Rectal smooth muscle tissue (tissue), 1 donor: Measurements from ENCODE around the gene ZNF79.

Source experiments
- H3K27ac ChIP-seq: one replicate; pipeline ENCODE4 v1.7.0; 2013; ENCODE audit warnings: low read depth, low read length, inconsistent platforms
- H3K27me3 ChIP-seq: one replicate; pipeline ENCODE4 v1.7.0; 2013; ENCODE audit warnings: low read length; ENCODE audit not compliant: control insufficient read depth, insufficient read depth
- H3K36me3 ChIP-seq: one replicate; pipeline ENCODE4 v1.7.0; 2013; ENCODE audit warnings: low read length; ENCODE audit not compliant: control insufficient read depth, insufficient read depth
- H3K4me1 ChIP-seq: one replicate; pipeline ENCODE4 v1.7.0; 2013; ENCODE audit warnings: low read length; ENCODE audit not compliant: control insufficient read depth, insufficient read depth
- H3K4me3 ChIP-seq: one replicate; pipeline ENCODE4 v1.7.0; 2013; ENCODE audit warnings: low read length
- H3K9ac ChIP-seq: one replicate; pipeline ENCODE4 v1.7.0; 2013; ENCODE audit warnings: low read length

Gene ZNF79

DNA sequence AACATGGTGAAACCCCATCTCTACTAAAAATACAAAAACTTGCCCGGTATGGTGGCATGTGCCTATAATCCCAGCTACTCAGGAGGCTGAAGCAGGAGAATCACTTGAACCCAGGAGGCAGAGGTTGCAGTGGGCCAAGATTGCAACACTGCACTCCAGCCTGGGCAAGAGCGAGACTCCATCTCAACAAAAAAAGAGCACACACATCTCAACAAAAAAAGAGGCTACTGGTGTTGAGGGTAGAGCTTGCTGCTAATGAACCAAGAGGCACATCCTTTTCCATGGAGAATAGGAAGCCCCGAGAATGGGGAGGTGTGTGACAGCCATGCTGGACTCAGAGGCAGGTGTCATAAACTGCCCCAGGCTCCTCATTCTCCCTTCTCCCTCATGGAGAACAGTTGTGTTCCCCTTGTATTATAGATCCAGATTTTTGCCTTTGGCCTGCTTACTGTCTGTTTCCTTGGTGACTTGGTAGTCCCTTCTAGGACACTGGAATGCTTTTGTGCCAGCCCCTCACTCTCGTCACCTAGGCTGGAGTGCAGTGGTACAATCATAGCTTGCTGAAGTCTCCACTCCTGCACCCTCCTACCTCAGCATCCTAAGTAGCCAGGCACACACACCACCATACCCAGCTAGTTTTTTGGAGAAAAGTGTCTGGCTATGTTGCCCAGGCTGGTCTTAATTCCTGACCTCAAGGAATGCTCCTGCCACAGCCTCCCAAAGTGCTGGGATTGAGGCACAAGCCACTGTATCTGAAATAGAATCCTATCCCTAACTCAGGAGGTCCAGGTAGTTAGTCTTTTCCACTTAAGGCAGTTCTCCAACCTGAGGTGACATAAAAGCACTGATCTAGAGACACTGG lies 21.9 kb downstream of the ZNF79 start:
- no peak overlapping the region for H3K9ac ChIP-seq
- H3K27ac ChIP-seq, result no peak overlapping the region
- no peak overlapping the region for H3K4me3 ChIP-seq
- peaks cover 39% of the 10 kb centered on the region for H3K36me3 ChIP-seq
- no peaks in the 10 kb centered on the region for H3K27me3 ChIP-seq
- peaks cover 8% of the 10 kb centered on the region for H3K4me1 ChIP-seq

DNA sequence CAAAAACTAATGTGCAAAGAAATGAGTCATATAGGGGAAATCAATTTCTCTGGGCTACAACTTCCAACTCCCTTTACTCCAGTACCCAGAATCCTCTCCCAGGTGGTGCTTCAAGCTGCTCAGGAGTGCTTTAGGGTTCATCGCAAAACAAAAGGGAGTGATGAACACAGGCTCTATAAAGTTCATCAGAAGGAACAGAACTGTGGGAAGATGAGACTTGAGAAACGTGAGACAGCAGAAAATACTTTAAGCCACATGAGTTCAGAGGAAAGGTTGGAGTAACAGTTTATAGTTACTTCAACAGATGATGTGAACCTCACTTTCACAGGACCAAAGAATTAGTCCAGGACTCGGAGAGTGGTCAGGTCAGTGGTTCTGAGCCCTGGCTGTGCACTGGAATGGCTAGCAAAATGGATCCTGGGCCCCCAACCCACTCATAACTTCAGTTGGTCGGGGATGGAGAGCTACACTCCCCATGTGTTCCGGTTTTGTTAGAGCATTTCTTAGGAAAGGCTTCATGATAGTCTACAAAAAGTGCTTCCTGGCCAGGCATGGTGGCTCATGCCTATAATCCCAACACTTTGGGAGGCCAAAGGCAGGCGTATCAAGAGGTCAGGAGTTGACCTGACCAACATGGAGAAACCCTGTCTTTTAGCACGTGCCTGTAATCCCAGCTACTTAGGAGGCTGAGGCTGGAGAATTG lies 22.7 kb downstream of the ZNF79 start:
- Histone ChIP-seq H3K4me1 (peaks cover 8% of the 10 kb centered on the region), H3K4me3 (no peak overlapping the region), H3K36me3 (peaks cover 37% of the 10 kb centered on the region), H3K27ac (no peak overlapping the region), H3K27me3 (no peaks in the 10 kb centered on the region), H3K9ac (no peak overlapping the region)

DNA sequence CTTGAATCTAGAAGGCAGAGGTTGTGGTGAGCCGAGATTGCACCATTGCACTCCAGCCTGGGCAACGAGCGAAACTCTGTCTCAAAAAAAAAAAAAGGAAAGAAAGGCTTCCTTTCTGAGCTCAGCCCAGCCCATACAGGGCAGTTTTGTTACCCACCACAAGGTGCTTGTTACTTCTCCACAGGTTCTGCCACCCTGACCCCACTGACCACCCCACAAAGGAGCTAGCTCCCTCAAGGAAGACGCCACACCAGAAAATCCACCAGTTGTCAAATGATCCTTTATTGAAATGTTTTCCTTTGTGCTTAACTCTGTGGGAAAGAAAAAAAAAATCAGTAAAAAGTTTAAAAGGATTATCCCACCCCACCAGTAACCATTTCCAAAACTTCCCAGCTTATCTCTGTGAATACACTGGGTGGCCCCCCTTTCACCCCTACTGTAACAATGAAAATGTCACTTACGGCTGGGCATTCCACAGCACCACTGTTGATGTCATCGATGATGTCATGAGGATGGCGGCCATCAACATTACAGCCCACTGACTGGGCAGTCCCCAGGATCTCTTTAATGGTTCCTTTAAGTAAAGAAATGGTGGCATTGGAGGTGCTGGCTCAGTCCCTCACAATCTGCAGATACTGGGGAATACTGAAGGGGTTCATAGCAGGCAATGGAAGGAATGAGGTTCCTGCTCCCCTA lies 23.4 kb downstream of the ZNF79 start:
- H3K27ac ChIP-seq, result no peak overlapping the region
- H3K9ac ChIP-seq, result no peak overlapping the region
- H3K36me3 ChIP-seq, result peaks cover 37% of the 10 kb centered on the region

DNA sequence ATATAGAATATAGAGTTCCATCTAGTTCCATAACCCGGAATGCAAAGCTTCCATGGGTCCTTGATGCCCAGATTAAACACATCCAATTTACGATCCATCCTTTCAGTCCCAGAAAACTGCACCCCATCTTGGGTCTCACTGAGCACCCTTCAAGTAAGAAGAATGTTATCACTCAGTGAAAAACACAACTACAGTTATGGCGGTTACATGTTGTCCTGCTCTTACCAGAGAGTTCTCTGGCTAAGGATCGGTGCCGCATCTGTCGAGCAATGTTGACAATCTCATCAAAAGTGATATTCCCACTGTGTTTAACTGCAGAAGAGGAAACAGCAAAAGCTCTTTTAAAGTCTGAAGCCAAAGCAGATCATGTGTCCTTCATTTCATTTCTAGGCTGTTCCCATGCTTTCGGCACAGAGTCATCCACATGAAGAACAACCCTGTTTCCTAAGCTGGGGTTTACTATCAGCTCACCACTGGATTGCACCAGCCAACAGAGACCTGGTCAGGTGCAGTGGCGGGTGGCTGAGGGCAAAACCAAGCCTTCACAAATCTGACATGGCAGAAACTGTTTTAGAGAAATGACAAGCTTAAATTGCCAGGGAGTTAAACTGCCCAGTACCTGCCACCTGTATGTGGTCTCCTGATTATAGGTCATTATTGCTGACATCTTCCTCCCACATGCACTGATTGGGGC lies 24.1 kb downstream of the ZNF79 start:
- Histone ChIP-seq H3K9ac (no peak overlapping the region), H3K4me3 (no peak overlapping the region)

More for the DNA sequence above, 23.4 kb downstream of the ZNF79 start:
- Histone ChIP-seq H3K4me1 (peaks cover 11% of the 10 kb centered on the region), H3K27me3 (no peaks in the 10 kb centered on the region), H3K4me3 (no peak overlapping the region)

DNA sequence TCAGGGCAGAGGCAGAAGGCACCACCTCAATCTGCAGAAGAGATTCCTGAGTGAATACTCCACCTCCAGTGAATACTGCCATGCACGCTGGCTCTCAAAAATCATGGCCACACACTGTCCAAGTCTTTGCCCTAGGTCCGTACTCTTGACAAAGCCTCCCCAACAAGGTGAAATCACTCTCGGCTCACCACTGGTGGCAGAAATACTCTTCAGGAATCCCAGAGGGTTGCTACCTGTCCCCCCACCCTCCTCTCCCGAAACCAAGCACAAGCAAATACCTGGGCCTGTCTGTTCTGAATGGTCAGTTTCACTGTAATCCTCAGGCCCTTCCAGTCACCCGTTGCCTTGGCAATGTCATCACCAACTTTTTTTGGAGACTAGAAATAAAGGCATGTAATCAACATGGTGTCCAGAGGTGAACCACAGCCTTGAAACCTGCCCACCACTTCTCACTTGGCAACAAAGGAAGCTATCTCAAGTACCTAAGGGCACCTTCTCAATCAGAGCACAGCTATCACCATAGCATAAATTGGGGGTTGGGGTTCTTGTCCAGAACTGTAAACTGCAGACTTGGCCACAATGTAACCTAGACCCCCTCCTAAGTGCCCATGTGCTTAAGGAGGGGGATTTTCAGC lies 25.3 kb downstream of the ZNF79 start:
- peak overlapping the region; percentile 89 for H3K4me3 ChIP-seq
- peak overlapping the region; percentile 50 for H3K27ac ChIP-seq
- peaks cover 30% of the 10 kb centered on the region for H3K36me3 ChIP-seq
- no peak overlapping the region for H3K9ac ChIP-seq
- no peaks in the 10 kb centered on the region for H3K27me3 ChIP-seq
- H3K4me1 ChIP-seq, result peaks cover 11% of the 10 kb centered on the region

More for the DNA sequence above, 24.1 kb downstream of the ZNF79 start:
- H3K4me1 ChIP-seq, result peaks cover 11% of the 10 kb centered on the region
- H3K27ac ChIP-seq, result no peak overlapping the region
- peaks cover 37% of the 10 kb centered on the region for H3K36me3 ChIP-seq
- no peaks in the 10 kb centered on the region for H3K27me3 ChIP-seq

DNA sequence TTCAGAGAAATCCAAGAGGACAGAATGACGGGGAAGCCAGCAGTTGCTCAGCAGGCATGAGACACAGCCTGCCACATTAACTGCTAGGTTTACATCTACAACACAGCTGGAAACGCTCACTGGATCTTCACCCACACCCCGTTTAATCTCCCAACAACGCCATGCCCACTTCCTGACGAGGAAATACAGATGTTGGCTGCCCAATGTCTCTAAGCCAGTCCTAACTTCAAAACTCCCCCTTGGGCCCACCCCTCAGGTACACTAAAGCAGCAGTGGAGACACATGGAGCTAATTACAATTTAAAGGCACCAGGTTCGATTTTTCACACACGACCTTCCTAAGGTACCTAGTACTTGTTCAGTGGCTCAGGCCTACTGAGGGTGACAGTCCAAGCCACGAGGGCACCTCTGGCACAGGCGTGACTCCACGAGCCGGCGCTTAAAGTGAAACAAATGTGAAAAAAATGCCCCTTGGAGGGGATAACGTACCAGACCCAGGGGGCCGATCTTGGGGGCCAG lies 26.1 kb downstream of the ZNF79 start:
- Histone ChIP-seq H3K4me1 (peaks cover 11% of the 10 kb centered on the region), H3K36me3 (peaks cover 22% of the 10 kb centered on the region), H3K27ac (peak overlapping the region; percentile 97), H3K9ac (peak overlapping the region; percentile 91), H3K27me3 (no peaks in the 10 kb centered on the region), H3K4me3 (peak overlapping the region; percentile 89)

DNA sequence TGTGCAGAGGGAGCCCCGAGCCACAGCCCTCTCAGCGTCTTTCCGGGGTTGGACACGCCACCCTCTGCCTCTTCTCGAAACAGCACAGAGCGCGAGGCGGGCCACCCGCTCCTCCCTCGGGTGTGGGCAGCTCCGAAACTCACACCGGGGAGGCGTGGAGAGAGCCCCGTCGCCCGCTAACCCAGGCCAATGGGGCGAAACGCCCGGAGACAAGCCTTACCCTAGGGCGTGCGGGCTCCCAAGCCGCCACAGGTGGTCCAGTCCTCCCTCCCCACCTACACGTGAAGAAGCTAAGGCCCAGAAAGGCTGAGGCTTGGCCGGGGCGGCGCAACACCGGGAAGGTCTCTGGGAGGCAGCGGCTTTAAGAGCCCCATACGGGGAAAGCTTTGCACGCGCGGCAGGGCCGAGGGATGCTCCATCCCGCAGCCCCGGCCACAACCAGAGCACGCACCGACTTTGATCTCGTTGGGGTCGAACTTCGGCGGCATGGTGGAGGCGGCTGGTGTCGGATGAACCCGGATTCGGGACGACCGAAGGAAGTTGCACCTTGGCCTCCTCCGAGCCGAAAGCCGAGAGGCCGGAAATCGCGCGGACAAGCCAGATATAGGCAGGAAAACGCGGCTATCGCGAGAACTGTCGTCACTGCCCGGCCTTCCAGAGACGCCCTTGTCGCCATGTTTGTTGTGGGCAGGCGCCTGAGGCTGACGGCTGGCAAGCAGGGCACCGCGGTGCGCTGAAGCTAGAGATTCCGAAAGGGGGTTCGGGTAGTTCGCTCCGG lies 26.8 kb downstream of the ZNF79 start, which contains the start of the genes LRSAM1 and RPL12:
Gene LRSAM1 (plus strand): TSS at position 681 of the 778 bp plus-strand sequence. CDS start 3,018 bp downstream, outside the sequence.
Gene RPL12 (minus strand): TSS at position 577 of the 778 bp plus-strand sequence. CDS start 89 bp downstream, at position 488.
- Histone ChIP-seq H3K27ac (peak within 1 kb of the TSS; percentile 97), H3K27me3 (no peaks in the 10 kb centered on the region), H3K4me3 (peak within 1 kb of the TSS; percentile 89), H3K36me3 (peaks cover 20% of the 10 kb centered on the region), H3K4me1 (peaks cover 11% of the 10 kb centered on the region), H3K9ac (peak within 1 kb of the TSS; percentile 91)

DNA sequence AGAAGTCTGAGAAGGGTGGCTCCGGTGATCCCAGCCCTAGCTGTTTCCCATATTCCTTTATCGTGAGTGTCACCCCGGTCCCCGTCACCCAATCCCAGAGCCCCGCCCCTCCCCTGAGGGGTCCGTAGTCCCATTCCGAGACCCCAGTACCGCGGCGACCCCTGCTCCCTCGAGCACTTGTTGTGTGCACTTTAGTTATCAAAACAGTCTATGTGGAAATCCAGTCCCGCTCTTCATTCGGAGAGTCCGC lies 27.4 kb downstream of the ZNF79 start:
- Histone ChIP-seq H3K27me3 (no peaks in the 10 kb centered on the region), H3K27ac (peak overlapping the region; percentile 97), H3K9ac (peak overlapping the region; percentile 57), H3K4me1 (peaks cover 11% of the 10 kb centered on the region), H3K36me3 (peaks cover 18% of the 10 kb centered on the region), H3K4me3 (peak overlapping the region; percentile 89)

DNA sequence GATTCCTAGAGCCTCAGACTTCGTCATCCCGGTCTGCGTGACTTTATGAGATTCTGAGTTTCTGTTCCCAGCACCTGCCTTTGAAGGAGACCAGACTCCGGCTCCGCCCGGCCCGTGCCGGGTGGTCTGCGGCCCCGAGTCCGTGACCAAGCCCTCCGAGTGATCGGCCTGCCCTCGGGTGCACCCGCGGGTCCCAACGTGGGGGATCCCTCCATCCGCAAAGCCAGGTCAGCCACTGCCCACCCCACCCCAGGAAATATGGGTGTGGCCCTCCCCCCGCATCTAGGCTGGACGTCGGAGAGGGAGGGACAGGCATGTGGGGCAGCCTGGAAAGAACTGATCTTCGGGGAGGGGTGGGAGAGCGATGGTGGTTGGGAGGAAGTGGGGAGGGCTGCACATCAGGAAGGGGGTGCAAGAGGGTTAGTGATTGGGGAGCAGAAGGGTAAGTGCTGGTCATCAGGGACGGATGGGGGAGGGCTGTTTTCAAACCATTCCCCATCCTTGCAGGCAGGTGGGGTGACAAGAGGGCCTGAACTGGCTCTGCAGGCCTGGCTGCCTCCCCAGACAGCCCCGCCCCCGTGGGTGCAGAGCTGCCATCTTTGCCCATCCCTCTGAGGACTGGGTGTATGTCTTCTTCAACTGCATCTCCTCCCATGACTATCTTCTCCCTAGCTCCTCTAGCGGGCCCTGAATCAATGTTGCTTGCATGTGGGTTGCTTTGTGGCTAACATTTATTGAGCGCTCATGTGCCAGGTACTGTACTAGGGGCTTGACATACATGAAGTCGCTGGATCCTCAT lies 27.9 kb downstream of the ZNF79 start:
- peaks cover 11% of the 10 kb centered on the region for H3K4me1 ChIP-seq
- peak overlapping the region; percentile 57 for H3K9ac ChIP-seq
- peak overlapping the region; percentile 89 for H3K4me3 ChIP-seq
- peaks cover 18% of the 10 kb centered on the region for H3K36me3 ChIP-seq
- peak overlapping the region; percentile 97 for H3K27ac ChIP-seq
- no peaks in the 10 kb centered on the region for H3K27me3 ChIP-seq

DNA sequence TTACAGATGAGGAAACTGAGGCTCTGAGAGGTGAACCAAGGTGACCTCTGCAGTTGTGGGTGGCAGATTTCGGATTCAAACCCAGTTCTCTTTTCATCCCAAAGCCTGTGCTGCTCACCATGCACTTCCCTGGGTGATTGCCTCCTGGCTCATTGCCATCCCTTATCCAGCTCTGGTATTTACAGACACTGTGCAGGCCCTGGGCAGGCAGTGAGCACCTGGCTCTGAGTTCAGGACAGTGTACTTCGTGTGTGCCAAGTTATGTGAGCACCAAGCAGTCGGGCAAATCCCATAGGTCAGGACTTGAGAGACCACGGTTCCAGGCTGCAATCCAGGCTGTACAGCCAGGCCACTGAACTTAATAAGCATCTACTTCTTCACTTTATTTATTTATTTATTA lies 28.5 kb downstream of the ZNF79 start:
- no peaks in the 10 kb centered on the region for H3K27me3 ChIP-seq
- peak overlapping the region; percentile 89 for H3K4me3 ChIP-seq
- H3K4me1 ChIP-seq, result peaks cover 11% of the 10 kb centered on the region
- peak overlapping the region; percentile 97 for H3K27ac ChIP-seq
- H3K9ac ChIP-seq, result no peak overlapping the region
- H3K36me3 ChIP-seq, result peaks cover 19% of the 10 kb centered on the region
